NB4 (cell line): Measurements from ENCODE around the gene ALDOB.

Experiments used
- CTCF ChIP-seq: IDR thresholded peaks from one replicate; pipeline ENCODE4 v1.5.1; 2012; ENCODE audit warnings: low read depth, low read length
- MAX ChIP-seq: IDR thresholded peaks from 2 replicates; pipeline ENCODE4 v1.6.1; 2011; ENCODE audit warnings: low read depth, low read length
- MYC ChIP-seq: IDR thresholded peaks from 2 replicates; pipeline ENCODE4 v1.6.1; 2011; ENCODE audit warnings: low read depth, low read length
- POLR2A ChIP-seq: IDR thresholded peaks from 2 replicates; pipeline ENCODE4 v1.6.1; 2011; ENCODE audit warnings: mild to moderate bottlenecking; ENCODE audit not compliant: insufficient read length; ENCODE audit errors: extremely low read depth

- TF ChIP-seq CTCF (no peak), POLR2A (no peak), MAX (no peak), MYC (no peak)
Observed at GRCh38 chr9:101403516-101404285, 31.9 kb downstream of the ALDOB start.
